Liver (tissue), 9 donors: ENCODE results near the gene POU3F2. TPM values are rescaled to one million over a fixed set of nuclear protein-coding genes. Genes with fewer than 3 reads are reported as not detected.

Experiments used
- DNase-seq: peaks from one replicate; pipeline ENCODE4 v3.0.0-alpha.2; 2017; ENCODE audit warnings: low spot score
- H3K27ac ChIP-seq, 2 donors: one replicate each; pipeline ENCODE4 v1.7.0; 2013; ENCODE audit warnings: inconsistent platforms in 2 of 2, low read length in 2 of 2, control low read depth in 1 of 2, low read depth in 1 of 2, mild to moderate bottlenecking in 1 of 2
- H3K27me3 ChIP-seq, 4 donors: one replicate each; pipeline versions ENCODE4 v1.6.1 to v1.7.0; 2013; ENCODE audit warnings: low read length in 3 of 4, inconsistent platforms in 1 of 4, mild to moderate bottlenecking in 1 of 4, moderate library complexity in 1 of 4; ENCODE audit not compliant: control insufficient read depth in 4 of 4, insufficient read depth in 4 of 4
- H3K36me3 ChIP-seq, 4 donors: one replicate each; pipeline versions ENCODE4 v1.6.1 to v1.7.0; 2013; ENCODE audit warnings: low read length in 3 of 4, mild to moderate bottlenecking in 3 of 4, low read depth in 1 of 4, moderate library complexity in 1 of 4; ENCODE audit not compliant: control insufficient read depth in 4 of 4, insufficient read depth in 3 of 4
- H3K4me1 ChIP-seq, 4 donors: one replicate each; pipeline versions ENCODE4 v1.6.1 to v1.7.0; 2013; ENCODE audit warnings: low read length in 3 of 4, mild to moderate bottlenecking in 3 of 4, moderate library complexity in 1 of 4; ENCODE audit not compliant: control insufficient read depth in 4 of 4, insufficient read depth in 4 of 4
- H3K4me3 ChIP-seq, 3 donors: one replicate each; pipeline versions ENCODE4 v1.6.1 to v1.7.0; 2013; ENCODE audit warnings: low read length in 3 of 3, control low read depth in 1 of 3, low read depth in 1 of 3, mild to moderate bottlenecking in 1 of 3
- H3K9ac ChIP-seq, 2 donors: one replicate each; pipeline ENCODE4 v1.7.0; 2013; ENCODE audit warnings: low read length in 2 of 2, mild to moderate bottlenecking in 2 of 2, moderate library complexity in 2 of 2, control low read depth in 1 of 2, low read depth in 1 of 2
- H3K9me3 ChIP-seq, 4 donors: one replicate each; pipeline versions ENCODE4 v1.6.1 to v1.7.0; 2013; ENCODE audit warnings: low read length in 3 of 4; ENCODE audit not compliant: control insufficient read depth in 4 of 4
- EGR1 ChIP-seq, 2 donors: IDR thresholded peaks; 2 replicates each; pipeline ENCODE4 v1.6.1; 2016 to 2018; ENCODE audit warnings: antibody characterized with exemption in 2 of 2, low read depth in 2 of 2
- FOXA2 ChIP-seq: IDR thresholded peaks from 2 replicates; pipeline ENCODE4 v1.6.1; 2016; ENCODE audit warnings: antibody characterized with exemption
- GABPA ChIP-seq, 2 donors: IDR thresholded peaks in 1 of 2; conservative IDR thresholded peaks in 1 of 2; 2 replicates each; pipeline ENCODE4 v1.6.1; 2016; ENCODE audit warnings: antibody characterized with exemption in 2 of 2, mild to moderate bottlenecking in 1 of 2, moderate library complexity in 1 of 2
- HNF4A ChIP-seq, 2 donors: conservative IDR thresholded peaks; 2 replicates each; pipeline ENCODE4 v1.6.1; 2016; ENCODE audit warnings: antibody characterized with exemption in 2 of 2, mild to moderate bottlenecking in 2 of 2
- HNF4G ChIP-seq: IDR thresholded peaks from 2 replicates; pipeline ENCODE4 v1.6.1; 2016; ENCODE audit warnings: antibody characterized with exemption
- JUND ChIP-seq, 2 donors: IDR thresholded peaks; 2 replicates each; pipeline ENCODE4 v1.6.1; 2016; ENCODE audit warnings: antibody characterized with exemption in 2 of 2
- NR2F2 ChIP-seq: IDR thresholded peaks from 2 replicates; pipeline ENCODE4 v1.6.1; 2016; ENCODE audit warnings: antibody characterized with exemption
- RAD21 ChIP-seq, 2 donors: IDR thresholded peaks; 2 replicates each; pipeline ENCODE4 v1.6.1; 2016; ENCODE audit warnings: antibody characterized with exemption in 2 of 2, mild to moderate bottlenecking in 2 of 2
- RXRA ChIP-seq, 2 donors: IDR thresholded peaks; 2 replicates each; pipeline ENCODE4 v1.6.1; 2017 to 2018; ENCODE audit warnings: antibody characterized with exemption in 2 of 2, mild to moderate bottlenecking in 1 of 2
- SP1 ChIP-seq: IDR thresholded peaks from 2 replicates; pipeline ENCODE4 v1.6.1; 2018; ENCODE audit warnings: antibody characterized with exemption, mild to moderate bottlenecking
- TAF1 ChIP-seq: conservative IDR thresholded peaks from 2 replicates; pipeline ENCODE4 v1.6.1; 2016; ENCODE audit warnings: antibody characterized with exemption, mild to moderate bottlenecking
- YY1 ChIP-seq: IDR thresholded peaks from 2 replicates; pipeline ENCODE4 v1.6.1; 2016; ENCODE audit warnings: antibody characterized with exemption, mild to moderate bottlenecking
- WGBS: extraction: QIAGEN DNeasy Blood & Tissue Kit; methylation state at CpG from one replicate; pipeline ENCODE4 v1.1.7; 2013; 5-methylcytosine and 5-hydroxymethylcytosine counted together
- polyA plus RNA-seq, 2 donors: library from polyadenylated mRNA; stranded (reverse) in 1 of 2; unstranded in 1 of 2; fragments of 200-250 nt in 1 of 2; fragments of >200 nt in 1 of 2; fragmentation: Nextera tagmentation in 1 of 2; extraction: Ambion mirVana in 1 of 2; gene quantifications; one replicate each; pipeline versions ENCODE4 v1.2.1 to v1.2.3, GENCODE V29; 2013 to 2015
- total RNA-seq, 2 donors: library from RNA; depleted of rRNA; stranded (reverse); fragments of >200 nt; gene quantifications; one replicate each; pipeline ENCODE4 v1.2.3, GENCODE V29; 2014
- TF ChIP-seq, protein P1 (sequence below): IDR thresholded peaks from 2 replicates; pipeline ENCODE4 v1.6.1; 2016; ENCODE audit warnings: antibody characterized with exemption
- TF ChIP-seq, protein P2 (sequence below): IDR thresholded peaks from 2 replicates; pipeline ENCODE4 v1.6.1; 2016; ENCODE audit warnings: antibody characterized with exemption
- TF ChIP-seq, protein P3 (sequence below): IDR thresholded peaks from 2 replicates; pipeline ENCODE4 v1.6.1; 2016; ENCODE audit warnings: antibody characterized with exemption
- TF ChIP-seq, protein P4 (sequence below): IDR thresholded peaks from 2 replicates; pipeline ENCODE4 v1.6.1; 2016; ENCODE audit warnings: antibody characterized with exemption, mild to moderate bottlenecking
- TF ChIP-seq, protein P5 (sequence below): fragments of 150-350 bp; IDR thresholded peaks from 2 replicates; pipeline ENCODE4 v1.5.1; 2017; ENCODE audit warnings: improper control_type of control experiment, low read depth, low read length; ENCODE audit not compliant: missing input control
- donor health status: healthy.
- donor health status: healthy.
- donor health status: healthy.
- donor health status: healthy.
- donor health status: healthy.

POU3F2 gene
- total and polyA plus RNA-seq, 4 donors, result not detected

DNA sequence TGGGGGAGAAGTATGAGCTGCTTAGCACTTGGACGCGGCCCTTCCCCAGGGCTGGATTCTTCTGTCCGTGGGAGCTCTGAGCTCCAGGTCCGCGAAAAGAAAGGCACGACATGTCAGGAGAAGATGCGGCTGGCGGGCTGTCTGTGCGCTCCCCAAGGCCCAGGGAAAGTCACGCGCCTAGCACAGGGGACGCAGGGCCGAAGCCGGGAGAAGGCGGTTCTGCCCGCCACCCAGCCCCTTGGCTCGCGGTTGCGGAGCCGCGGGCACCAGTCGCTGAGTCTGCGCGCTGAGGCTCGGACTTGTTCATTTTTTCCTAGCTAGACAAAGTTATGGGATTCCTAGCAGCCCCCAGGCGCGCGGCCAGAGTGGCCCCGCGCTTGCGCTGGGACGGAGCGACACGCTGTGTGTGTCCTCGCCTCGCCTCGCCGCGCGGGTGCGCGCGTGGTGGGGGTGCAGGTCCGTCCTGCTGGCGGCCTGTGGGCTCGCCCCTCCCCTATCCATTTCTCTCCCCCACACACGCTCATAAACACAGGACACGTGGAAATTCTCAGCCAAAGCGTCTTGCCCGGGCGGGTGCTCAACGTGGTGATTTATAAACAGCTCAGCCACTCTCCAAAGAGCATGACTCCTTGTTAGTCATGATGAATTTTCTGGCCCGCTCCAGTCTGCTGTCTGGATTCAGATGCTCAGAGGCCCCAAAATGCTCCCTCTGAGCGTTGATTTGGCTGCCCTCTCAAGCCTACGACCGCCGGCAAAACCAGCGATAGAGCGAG is 1.9 kb upstream of the POU3F2 start:
- Histone ChIP-seq H3K36me3 (no peaks in the 10 kb centered on the region), H3K4me1 (peaks cover 27 to 43% (median 39%) of the 10 kb centered on the region in 4 donors)
- WGBS, result 4% methylated on average over 59 of the region's 59 CpGs

DNA sequence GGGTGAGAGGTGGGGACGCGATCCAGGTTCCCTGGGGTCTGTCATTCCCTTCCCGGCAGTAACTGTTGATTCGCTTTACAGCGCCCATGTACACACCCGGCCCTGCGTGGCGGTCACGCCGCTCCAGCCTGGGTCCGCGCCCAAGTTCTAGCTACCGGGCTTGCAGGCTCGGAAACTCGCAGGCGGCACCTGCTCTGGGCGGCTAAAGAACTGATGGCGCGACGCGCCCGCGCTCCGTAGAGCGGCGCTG is 1.4 kb upstream of the POU3F2 start:
- WGBS, result 3% methylated on average over 26 of the region's 26 CpGs
- Histone ChIP-seq H3K36me3 (no peaks in the 10 kb centered on the region), H3K9ac (no peak overlapping the region), H3K4me3 (peak overlapping the region in 1 of 3 donors; percentile 63), H3K27ac (no peak overlapping the region), H3K4me1 (peaks cover 27 to 43% (median 39%) of the 10 kb centered on the region in 4 donors), H3K9me3 (peaks cover 0 to under 1% (median 0%) of the 10 kb centered on the region in 4 donors), H3K27me3 (peaks cover 0 to 51% (median 21%) of the 10 kb centered on the region in 4 donors)
- TF ChIP-seq YY1 (no peak), RXRA (IDR thresholded peaks at IDR 0.05) (no peak), EGR1 (IDR thresholded peaks at IDR 0.05; ENCODE audit: low read depth in 2 of 2) (no peak), NR2F2 (no peak), HNF4G (no peak), GABPA (IDR thresholded peaks at IDR 0.05 in 1 of 2, conservative IDR thresholded peaks at IDR 0.05 in 1 of 2) (no peak), FOXA2 (no peak), HNF4A (conservative IDR thresholded peaks at IDR 0.05) (no peak), JUND (IDR thresholded peaks at IDR 0.05) (no peak), TAF1 (no peak), SP1 (no peak), RAD21 (IDR thresholded peaks at IDR 0.05) (no peak)
- TF ChIP-seq, protein P1, sequence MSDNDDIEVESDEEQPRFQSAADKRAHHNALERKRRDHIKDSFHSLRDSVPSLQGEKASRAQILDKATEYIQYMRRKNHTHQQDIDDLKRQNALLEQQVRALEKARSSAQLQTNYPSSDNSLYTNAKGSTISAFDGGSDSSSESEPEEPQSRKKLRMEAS, result no peak
- TF ChIP-seq, protein P2, sequence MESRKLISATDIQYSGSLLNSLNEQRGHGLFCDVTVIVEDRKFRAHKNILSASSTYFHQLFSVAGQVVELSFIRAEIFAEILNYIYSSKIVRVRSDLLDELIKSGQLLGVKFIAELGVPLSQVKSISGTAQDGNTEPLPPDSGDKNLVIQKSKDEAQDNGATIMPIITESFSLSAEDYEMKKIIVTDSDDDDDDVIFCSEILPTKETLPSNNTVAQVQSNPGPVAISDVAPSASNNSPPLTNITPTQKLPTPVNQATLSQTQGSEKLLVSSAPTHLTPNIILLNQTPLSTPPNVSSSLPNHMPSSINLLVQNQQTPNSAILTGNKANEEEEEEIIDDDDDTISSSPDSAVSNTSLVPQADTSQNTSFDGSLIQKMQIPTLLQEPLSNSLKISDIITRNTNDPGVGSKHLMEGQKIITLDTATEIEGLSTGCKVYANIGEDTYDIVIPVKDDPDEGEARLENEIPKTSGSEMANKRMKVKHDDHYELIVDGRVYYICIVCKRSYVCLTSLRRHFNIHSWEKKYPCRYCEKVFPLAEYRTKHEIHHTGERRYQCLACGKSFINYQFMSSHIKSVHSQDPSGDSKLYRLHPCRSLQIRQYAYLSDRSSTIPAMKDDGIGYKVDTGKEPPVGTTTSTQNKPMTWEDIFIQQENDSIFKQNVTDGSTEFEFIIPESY, result no peak
- TF ChIP-seq, protein P3, sequence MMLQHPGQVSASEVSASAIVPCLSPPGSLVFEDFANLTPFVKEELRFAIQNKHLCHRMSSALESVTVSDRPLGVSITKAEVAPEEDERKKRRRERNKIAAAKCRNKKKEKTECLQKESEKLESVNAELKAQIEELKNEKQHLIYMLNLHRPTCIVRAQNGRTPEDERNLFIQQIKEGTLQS, result no peak
- TF ChIP-seq, protein P4, sequence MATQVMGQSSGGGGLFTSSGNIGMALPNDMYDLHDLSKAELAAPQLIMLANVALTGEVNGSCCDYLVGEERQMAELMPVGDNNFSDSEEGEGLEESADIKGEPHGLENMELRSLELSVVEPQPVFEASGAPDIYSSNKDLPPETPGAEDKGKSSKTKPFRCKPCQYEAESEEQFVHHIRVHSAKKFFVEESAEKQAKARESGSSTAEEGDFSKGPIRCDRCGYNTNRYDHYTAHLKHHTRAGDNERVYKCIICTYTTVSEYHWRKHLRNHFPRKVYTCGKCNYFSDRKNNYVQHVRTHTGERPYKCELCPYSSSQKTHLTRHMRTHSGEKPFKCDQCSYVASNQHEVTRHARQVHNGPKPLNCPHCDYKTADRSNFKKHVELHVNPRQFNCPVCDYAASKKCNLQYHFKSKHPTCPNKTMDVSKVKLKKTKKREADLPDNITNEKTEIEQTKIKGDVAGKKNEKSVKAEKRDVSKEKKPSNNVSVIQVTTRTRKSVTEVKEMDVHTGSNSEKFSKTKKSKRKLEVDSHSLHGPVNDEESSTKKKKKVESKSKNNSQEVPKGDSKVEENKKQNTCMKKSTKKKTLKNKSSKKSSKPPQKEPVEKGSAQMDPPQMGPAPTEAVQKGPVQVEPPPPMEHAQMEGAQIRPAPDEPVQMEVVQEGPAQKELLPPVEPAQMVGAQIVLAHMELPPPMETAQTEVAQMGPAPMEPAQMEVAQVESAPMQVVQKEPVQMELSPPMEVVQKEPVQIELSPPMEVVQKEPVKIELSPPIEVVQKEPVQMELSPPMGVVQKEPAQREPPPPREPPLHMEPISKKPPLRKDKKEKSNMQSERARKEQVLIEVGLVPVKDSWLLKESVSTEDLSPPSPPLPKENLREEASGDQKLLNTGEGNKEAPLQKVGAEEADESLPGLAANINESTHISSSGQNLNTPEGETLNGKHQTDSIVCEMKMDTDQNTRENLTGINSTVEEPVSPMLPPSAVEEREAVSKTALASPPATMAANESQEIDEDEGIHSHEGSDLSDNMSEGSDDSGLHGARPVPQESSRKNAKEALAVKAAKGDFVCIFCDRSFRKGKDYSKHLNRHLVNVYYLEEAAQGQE, result no peak
- TF ChIP-seq, protein P5, sequence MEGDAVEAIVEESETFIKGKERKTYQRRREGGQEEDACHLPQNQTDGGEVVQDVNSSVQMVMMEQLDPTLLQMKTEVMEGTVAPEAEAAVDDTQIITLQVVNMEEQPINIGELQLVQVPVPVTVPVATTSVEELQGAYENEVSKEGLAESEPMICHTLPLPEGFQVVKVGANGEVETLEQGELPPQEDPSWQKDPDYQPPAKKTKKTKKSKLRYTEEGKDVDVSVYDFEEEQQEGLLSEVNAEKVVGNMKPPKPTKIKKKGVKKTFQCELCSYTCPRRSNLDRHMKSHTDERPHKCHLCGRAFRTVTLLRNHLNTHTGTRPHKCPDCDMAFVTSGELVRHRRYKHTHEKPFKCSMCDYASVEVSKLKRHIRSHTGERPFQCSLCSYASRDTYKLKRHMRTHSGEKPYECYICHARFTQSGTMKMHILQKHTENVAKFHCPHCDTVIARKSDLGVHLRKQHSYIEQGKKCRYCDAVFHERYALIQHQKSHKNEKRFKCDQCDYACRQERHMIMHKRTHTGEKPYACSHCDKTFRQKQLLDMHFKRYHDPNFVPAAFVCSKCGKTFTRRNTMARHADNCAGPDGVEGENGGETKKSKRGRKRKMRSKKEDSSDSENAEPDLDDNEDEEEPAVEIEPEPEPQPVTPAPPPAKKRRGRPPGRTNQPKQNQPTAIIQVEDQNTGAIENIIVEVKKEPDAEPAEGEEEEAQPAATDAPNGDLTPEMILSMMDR, result no peak
- DNase-seq, result no peak

More for the DNA sequence above, 1.9 kb upstream of the POU3F2 start:
- H3K4me3 ChIP-seq, result peak overlapping the region in 1 of 3 donors; percentile 63
- no peak overlapping the region for H3K9ac ChIP-seq
- DNase-seq, result no peak
- TF ChIP-seq JUND (IDR thresholded peaks at IDR 0.05) (no peak), HNF4G (no peak), RAD21 (IDR thresholded peaks at IDR 0.05) (no peak), RXRA (IDR thresholded peaks at IDR 0.05) (no peak)
- no peak overlapping the region for H3K27ac ChIP-seq
- no peaks in the 10 kb centered on the region for H3K9me3 ChIP-seq
- peaks cover 4 to 49% (median 21%) of the 10 kb centered on the region in 4 donors for H3K27me3 ChIP-seq
